ENCODE data around the gene ARID3A. TPM values are rescaled to one million over a fixed set of nuclear protein-coding genes. Genes with fewer than 3 reads are reported as not detected.
A peak's percentile ranks its signal among the peaks of the same experiment; 100 is the strongest.

The ARID3A gene
- total and polyA plus RNA-seq, 2 of the 8 experiments (the other 6 are each of a cell fraction or from before 2014, with no cell fraction given), result 40.5 to 77.4 TPM

DNA sequence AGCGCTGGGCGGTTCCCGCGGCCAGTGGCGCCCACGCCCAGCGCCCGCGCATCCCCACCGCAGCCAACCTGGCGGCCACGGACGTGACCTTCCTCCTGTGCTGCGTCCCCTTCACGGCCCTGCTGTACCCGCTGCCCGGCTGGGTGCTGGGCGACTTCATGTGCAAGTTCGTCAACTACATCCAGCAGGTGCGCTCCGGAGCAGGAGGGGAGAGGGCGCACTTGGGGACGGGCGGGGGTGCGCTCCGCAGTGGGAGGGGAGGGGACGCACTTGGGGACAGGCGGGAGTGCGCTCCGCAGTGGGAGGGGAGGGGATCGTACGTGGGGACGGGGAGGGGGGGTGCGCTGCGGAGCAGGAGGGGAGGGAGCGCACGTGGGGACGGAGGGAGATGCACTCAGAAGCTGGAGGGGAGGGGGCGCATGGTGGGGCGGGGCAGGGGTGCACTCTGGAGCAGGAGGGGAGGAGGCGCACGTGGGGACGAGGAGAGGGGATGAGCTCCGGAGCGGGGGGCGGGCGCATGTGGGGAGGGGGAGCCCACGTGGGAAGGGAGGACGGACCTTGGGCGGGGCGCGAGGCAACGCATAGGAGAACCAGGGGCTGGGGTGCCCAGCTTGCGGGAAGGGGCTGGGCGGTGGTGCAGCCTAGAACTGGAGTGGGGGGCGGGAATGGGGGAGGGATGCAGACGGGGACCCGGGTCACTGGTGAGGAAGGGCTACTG lies 7.2 kb upstream of the ARID3A start:
- DNase-seq (ENCODE audit: low read depth in 1 of 2, low spot score in 2 of 2), result no peak
- Histone ChIP-seq H3K4ac (replicated peaks; ENCODE audit: insufficient read length, low read depth, low read length) (no peak overlapping the region), H3K4me2 (ENCODE audit: insufficient read depth in 1 of 2, low read depth in 2 of 2, low read length in 2 of 2) (peak overlapping the region; percentile 30 to 97)

More for the DNA sequence above, 7.2 kb upstream of the ARID3A start:
- Histone ChIP-seq H3K79me2 (ENCODE audit: control insufficient read depth in 1 of 2, insufficient read depth in 2 of 2, low read length in 2 of 2) (no peaks in the 10 kb centered on the region), H3K23me2 (ENCODE audit: low read depth, low read length) (peaks cover 21% of the 10 kb centered on the region; the same call in 1 of the 2 replicates), H2AK5ac (ENCODE audit: low read depth, low read length) (no peak overlapping the region), H3K27me3 (replicated peaks in 1 of 4; ENCODE audit: control insufficient read depth in 3 of 4, extremely low read depth in 1 of 4, insufficient read depth in 3 of 4, low read length in 3 of 4) (peaks cover 32 to 44% (median 38%) of the 10 kb centered on the region in 4 experiments), H3K56ac (replicated peaks; ENCODE audit: insufficient read length, low read depth, low read length) (no peak overlapping the region), H4K20me1 (replicated peaks in 1 of 2; ENCODE audit: control insufficient read depth in 1 of 2, insufficient read depth in 2 of 2, low read length in 2 of 2) (peaks cover 0 to 6% of the 10 kb centered on the region in 2 experiments), H2BK20ac (ENCODE audit: low read length) (no peak overlapping the region), H4K8ac (ENCODE audit: extremely low read depth, insufficient read depth, low read length) (0 out of 2 replicates have a peak overlapping the region, but pooled peaks have one; percentile 68), H3K9me3 (ENCODE audit: insufficient read depth in 2 of 2, low read depth in 1 of 2, low read length in 1 of 2) (no peaks in the 10 kb centered on the region), H2BK5ac (ENCODE audit: low read depth, low read length) (no peak overlapping the region), H3K14ac (ENCODE audit: insufficient read length) (no peak overlapping the region), H3K23ac (ENCODE audit: insufficient read length) (no peak overlapping the region), H2AFZ (ENCODE audit: low read length) (no peak overlapping the region), H3K27ac (ENCODE audit: low read depth, low read length) (no peak overlapping the region), H2BK15ac (ENCODE audit: low read length) (no peak overlapping the region), H2BK12ac (ENCODE audit: low read depth, low read length) (peak overlapping the region; percentile 27; the same call in 1 of the 2 replicates), H3K79me1 (ENCODE audit: low read depth, low read length) (no peaks in the 10 kb centered on the region), H3K9ac (replicated peaks in 1 of 4; ENCODE audit: extremely low read depth in 1 of 4, low read depth in 3 of 4, low read length in 3 of 4) (no peak overlapping the region), H4K5ac (ENCODE audit: insufficient read length, low read depth, low read length) (no peak overlapping the region), H3K4me1 (replicated peaks in 1 of 4; ENCODE audit: control insufficient read depth in 3 of 4, insufficient read depth in 4 of 4, low read length in 3 of 4) (peaks cover 0 to 18% (median 9%) of the 10 kb centered on the region in 4 experiments; a peak in 5 of 7 replicates), H4K91ac (replicated peaks; ENCODE audit: insufficient read length, low read length) (no peak overlapping the region), H2BK120ac (replicated peaks; ENCODE audit: low read depth, low read length) (no peak overlapping the region), H3K4me3 (ENCODE audit: extremely low read depth in 1 of 4, insufficient read depth in 2 of 4, low read depth in 3 of 4, low read length in 4 of 4) (peak overlapping the region; percentile 10 to 76 (median 54); a peak in 7 of 8 replicates), H3K18ac (ENCODE audit: extremely low read depth, low read length) (no peak overlapping the region), H3K36me3 (ENCODE audit: control insufficient read depth in 2 of 4, insufficient read depth in 4 of 4, low read length in 3 of 4) (peaks cover 0 to 5% (median 0%) of the 10 kb centered on the region in 4 experiments; a peak in 1 of 8 replicates)
- TF ChIP-seq, protein P1, sequence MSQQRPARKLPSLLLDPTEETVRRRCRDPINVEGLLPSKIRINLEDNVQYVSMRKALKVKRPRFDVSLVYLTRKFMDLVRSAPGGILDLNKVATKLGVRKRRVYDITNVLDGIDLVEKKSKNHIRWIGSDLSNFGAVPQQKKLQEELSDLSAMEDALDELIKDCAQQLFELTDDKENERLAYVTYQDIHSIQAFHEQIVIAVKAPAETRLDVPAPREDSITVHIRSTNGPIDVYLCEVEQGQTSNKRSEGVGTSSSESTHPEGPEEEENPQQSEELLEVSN (IDR thresholded peaks at IDR 0.05), result 0 out of 2 replicates have a peak, but pooled peaks have one; percentile 8
- no peak for TF ChIP-seq EGR1 (IDR thresholded peaks at IDR 0.05; ENCODE audit: borderline replicate concordance, low read depth, low read length)
- peak; percentile 13 for TF ChIP-seq KDM4A (IDR thresholded peaks at IDR 0.05; ENCODE audit: low read depth, low read length, severe bottlenecking)
- 4% methylated on average over 12 of the region's 58 CpGs; no CpG with 5 or more reads in 1 of the 2 experiments for WGBS, 2 experiments (ENCODE audit: extremely low coverage in 1 of 2, insufficient coverage in 1 of 2, insufficient read length in 1 of 2, insufficient replicate concordance in 2 of 2, low coverage in 1 of 2, low lambda C conversion rate in 2 of 2, missing lambda C conversion rate in 1 of 2)
- ChIA-PET POLR2A (ENCODE audit: partially characterized antibody) (interaction anchor here (1.1 to 2.3 kb wide), 5 partner anchors 56 to 170 kb away, joined by 3 to 9 read pairs (median 5); partner anchors contain the start of genes CNN2 and WDR18), CTCF (ENCODE audit: partially characterized antibody) (interaction anchor here (0.6 to 2.2 kb wide), 10 partner anchors 9 to 200 kb away, joined by 3 to 6 read pairs (median 4); partner anchors contain the start of gene WDR18)
- FAIRE-seq, result no peak
